ENCODE results near the gene ZNF780A.

- TF ChIP-seq POLR2A (IDR thresholded peaks at IDR 0.05), result no peak
- TF ChIP-seq, protein P1, sequence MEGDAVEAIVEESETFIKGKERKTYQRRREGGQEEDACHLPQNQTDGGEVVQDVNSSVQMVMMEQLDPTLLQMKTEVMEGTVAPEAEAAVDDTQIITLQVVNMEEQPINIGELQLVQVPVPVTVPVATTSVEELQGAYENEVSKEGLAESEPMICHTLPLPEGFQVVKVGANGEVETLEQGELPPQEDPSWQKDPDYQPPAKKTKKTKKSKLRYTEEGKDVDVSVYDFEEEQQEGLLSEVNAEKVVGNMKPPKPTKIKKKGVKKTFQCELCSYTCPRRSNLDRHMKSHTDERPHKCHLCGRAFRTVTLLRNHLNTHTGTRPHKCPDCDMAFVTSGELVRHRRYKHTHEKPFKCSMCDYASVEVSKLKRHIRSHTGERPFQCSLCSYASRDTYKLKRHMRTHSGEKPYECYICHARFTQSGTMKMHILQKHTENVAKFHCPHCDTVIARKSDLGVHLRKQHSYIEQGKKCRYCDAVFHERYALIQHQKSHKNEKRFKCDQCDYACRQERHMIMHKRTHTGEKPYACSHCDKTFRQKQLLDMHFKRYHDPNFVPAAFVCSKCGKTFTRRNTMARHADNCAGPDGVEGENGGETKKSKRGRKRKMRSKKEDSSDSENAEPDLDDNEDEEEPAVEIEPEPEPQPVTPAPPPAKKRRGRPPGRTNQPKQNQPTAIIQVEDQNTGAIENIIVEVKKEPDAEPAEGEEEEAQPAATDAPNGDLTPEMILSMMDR (IDR thresholded peaks at IDR 0.05), result no peak
Measured at GRCh38 chr19:40119380-40119779, 28.6 kb upstream of the ZNF780A start.

All from stomach (tissue), 4 donors.